Stimulated activated CD4-positive, alpha-beta T cell treated with anti-CD3 and anti-CD28 coated beads, Interleukin-12 subunit alpha, Interleukin-12 subunit beta, amount 100 ng/mL, for 4 hours (primary cell): ENCODE results near the gene WDR26.
"Not testable (repeated sequence)": the region's sequence is repeated elsewhere in the genome, so short reads cannot be mapped to it uniquely, and the experiment has no call there.

Experiments used
- DNase-seq: peaks from one replicate; pipeline ENCODE4 v3.0.0-alpha.2; 2020

Gene WDR26

GRCh38 chr1:224434691-224435317 lies at the start of gene WDR26:
Gene WDR26, minus strand, starts transcription at chr1:224434797.
- peak; percentile 71 for DNase-seq

GRCh38 chr1:224483206-224483605 lies 48.6 kb upstream of the WDR26 start:
- DNase-seq, result not testable (repeated sequence)

DNA sequence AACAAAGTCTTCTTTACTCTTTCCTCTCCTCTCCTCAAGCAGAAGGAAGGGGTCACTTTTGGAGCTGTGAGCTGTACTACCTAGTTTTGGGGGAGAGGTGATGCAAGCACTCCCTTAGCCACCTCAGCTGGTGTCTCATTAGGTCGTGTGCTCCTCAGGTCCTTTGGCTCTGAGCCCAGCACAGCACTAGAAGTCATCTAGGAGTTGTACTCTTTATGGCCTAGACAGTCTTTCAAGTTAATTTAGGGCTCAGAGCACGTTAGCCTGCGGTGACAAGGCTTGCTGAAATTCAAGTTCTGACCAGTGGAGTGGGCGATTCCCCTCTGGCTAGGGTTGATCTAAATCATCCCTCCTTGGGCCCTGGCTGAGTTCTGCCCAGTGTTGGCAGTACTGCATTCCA lies 48.0 kb upstream of the WDR26 start:
- no peak for DNase-seq

DNA sequence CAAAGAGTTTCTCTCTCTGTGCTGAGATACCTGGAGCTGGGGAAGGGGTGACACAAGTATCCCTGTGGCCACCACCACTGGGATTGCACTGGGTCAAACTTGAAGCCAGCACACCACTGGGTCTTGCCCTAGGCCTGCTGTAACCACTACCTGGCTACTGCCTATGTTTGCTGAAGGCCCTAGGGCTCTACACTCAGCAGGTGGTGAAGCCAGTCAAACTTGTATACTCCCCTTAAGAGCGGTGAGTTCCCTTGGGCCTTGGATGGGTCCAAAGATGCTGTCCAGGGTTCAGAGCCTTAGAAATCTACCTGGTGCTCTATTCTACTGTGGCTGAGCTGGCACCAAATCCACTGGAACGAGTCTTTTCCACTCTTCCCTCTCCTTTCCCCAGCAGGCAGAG lies 47.0 kb upstream of the WDR26 start:
- DNase-seq, result no peak

GRCh38 chr1:224480888-224481459 lies 46.4 kb upstream of the WDR26 start:
- DNase-seq, result not testable (repeated sequence)

GRCh38 chr1:224480200-224480599 lies 45.6 kb upstream of the WDR26 start:
- DNase-seq, result not testable (repeated sequence)

DNA sequence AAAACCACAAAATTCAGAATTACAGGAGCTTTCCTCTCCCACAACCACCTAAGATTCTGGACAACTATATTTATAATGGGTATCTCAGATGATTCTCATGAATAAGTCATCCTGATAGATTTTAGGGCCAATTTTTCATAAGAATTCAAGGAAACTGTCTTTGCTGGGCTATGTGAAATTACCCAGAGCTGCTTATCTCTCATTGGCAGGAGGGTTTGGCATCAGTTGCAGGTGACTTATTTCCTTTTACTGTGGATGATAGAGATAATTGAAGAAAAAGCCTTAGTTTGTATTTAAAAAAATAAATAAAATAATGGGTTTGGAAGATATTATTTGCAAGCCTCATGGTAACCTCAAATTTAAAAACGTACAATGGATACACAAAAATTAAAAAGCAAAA lies 38.2 kb upstream of the WDR26 start:
- no peak for DNase-seq

DNA sequence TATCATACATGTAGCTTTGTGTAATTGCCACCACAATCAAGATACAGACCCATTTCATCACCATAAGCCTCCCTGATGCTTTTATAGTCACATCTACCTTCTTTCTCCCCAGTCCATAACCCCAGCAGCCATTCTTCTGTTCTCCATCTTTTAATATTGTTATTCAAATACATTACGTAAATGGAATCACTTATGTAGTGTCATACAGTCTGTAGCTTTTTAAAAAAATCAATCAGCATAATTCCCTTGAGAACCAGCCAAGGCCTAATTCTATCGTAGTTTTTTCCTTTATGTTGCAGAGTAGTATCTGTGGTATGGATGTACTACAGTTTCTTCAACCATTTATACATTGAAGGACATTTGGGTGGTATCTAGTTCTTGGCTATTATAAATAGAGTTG lies 31.6 kb upstream of the WDR26 start:
- no peak for DNase-seq

GRCh38 chr1:224459966-224460365 lies 25.4 kb upstream of the WDR26 start:
- no peak for DNase-seq

GRCh38 chr1:224458996-224459395 lies 24.4 kb upstream of the WDR26 start:
- DNase-seq, result no peak

DNA sequence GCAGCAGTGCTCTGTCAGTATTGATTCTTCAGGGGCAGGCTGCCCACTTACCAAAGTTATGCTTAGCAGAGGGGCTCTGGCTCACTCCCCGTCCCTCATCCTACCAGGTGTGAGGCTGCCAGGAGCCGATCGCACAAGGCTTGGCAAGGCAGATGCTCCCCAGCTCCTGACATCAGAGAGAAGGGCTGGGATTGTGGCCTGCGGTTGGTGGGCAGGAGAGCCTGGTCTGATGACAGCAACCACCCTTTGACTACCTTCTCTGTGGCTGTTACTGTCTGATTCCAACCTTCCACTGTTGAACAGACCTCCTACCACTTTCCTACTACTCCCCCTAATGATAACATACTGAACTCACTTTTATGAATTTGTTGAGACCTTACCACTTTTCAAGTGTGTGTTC lies 23.7 kb upstream of the WDR26 start:
- no peak for DNase-seq

DNA sequence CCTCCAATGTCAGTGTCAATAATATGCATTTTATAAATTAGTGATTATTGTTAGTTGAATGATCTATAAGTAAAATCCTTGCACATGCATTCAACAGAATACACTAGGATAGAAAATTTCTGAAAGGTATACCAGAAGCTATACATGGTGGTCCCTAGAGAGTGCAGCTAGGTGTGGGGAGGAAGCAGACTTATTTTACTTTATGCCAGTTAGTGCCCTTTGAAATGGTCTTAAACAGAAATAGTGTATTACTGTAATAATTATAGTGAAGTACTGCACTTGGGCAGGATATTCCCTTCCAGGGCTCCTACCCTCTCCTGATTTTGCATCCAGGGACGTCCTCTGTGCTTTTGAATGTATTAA lies 23.2 kb upstream of the WDR26 start:
- no peak for DNase-seq

- DNase-seq, result no peak
Measured at GRCh38 chr1:224456637-224456953, 22.0 kb upstream of the WDR26 start.

DNA sequence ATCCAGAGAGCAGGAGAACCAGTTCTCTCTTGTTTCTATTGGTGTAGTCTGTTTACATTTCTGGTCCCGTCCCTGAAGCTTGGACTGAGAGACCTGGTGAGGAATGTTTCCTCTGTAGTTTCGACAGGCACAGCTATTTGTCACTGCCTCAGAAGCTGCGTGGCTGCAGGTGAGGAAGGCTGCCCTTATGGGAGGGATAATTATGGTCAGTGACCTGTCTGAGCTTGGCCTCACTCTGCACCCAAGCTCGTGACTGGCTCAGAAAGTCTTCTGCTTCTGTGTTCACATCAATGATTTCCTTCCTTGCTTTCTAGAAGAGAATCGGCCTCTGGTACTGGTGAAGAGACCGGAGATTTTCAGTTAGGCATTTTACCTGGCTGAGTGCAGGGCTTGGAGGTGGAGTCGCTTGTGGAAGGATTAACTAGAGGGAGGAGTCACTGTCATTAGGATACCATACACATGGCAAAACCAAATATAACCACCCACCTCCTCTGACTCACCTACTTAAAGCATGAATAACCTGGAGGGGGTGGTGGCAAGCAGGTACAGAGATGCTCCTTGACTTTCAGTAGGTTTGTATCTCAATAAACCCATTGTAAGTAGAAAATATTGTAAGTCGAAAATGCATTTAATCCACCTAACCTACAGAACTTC lies 19.9 kb upstream of the WDR26 start:
- DNase-seq, result no peak

DNA sequence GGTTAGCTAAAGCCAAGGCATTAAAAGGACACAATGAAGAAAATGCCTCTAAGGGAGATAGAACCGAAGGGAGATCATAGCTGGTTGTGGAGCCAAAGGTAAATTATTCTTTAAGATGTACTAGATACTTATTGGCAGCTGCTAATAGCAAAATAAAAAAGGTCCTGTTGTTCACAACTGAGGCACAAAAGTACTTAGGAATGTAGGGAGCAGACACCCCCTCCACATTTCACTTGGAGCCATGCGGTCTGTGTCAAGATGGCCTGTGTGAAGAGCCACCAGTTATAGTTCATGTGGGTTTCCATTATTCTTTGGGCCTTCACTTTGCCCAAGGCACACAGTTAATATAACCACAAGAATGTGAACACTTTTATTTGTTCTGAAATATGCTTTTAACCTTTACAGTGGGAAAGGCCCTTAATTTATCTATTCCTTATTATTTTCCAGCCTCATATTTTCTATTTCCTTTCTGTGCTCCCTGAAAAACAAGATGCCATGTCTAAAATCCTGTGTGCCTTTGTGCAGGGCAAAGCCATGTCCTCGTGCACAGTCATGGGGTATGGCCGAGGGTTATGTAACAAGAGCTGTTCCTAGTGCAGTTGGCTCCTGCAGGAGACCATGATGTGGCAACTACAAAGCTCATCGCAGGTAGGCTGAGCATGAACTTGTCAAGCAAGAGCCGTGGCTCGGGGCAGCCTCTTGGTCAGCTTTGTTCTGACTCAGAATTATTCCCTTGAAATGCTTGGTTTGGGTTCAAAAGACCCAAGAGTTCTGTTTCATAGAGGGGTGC lies 16.2 kb upstream of the WDR26 start:
- no peak for DNase-seq

- DNase-seq, result no peak
Measured at GRCh38 chr1:224450159-224450558, 15.6 kb upstream of the WDR26 start.

DNA sequence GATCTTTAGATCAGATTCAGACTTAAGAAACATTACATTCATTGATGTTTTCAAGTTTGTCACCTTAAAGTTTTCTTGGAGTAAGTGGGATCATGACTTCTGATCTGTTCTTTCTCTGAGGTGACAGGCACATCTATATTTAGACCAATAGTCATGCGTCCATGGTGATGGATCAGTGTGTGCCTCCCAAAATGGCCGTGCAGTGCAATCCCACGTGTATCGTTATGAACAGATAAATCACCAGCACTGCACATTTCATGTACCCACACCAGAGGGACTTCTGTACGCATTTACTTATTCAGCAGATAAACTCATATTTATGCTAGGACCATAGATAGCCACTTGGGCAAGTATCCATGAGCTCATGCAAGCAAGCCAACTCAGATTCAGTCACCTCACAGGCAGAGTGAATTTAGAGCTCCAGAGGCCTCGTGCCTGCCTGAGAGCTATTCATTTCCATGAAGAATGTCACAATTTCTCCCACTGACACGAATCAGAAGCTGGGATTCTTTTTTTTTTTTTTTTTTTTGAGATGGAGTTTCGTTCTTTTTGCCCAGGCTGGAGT lies 13.9 kb upstream of the WDR26 start:
- no peak for DNase-seq

DNA sequence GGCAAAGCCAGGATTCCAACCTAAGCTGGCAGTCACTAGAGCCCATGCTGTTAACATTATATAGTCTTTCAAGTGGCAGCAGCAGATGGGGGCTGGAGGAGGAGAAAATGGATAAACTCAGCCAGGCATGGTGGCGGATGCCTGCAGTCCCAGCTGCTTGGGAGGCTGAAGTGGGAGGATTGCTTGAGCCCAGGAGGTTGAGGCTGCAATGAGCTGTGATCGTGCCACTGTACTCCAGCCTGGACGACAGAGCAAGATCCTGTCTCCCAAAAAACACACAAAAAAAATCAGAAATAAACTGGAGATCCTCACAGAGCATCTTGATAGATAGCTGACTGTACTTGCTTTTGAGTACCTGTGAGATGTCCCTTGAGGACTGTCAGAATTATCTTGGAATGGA lies 13.4 kb upstream of the WDR26 start:
- DNase-seq, result no peak

DNA sequence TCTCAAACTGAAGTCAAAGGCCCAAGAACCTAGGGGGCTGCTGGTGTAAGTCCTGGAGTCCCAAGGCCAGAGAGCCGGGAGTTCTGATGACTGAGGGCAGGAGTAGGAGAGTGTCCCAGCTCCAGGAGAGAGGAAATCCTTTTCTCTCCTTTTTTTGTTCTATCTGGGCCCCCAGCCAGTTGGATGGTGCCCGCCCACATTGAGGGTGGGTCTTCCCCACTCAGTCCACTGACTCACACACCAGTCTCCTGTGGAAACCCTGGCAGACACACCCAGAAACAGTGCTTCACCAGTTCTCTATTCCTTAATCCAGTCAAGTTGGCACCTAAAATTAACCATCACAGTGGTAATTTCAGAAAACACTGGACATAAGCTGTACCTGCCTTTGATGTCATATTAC lies 12.7 kb upstream of the WDR26 start:
- DNase-seq, result no peak

GRCh38 chr1:224438989-224439388 lies 4.4 kb upstream of the WDR26 start:
- no peak for DNase-seq

GRCh38 chr1:224435999-224436398 lies 1.4 kb upstream of the WDR26 start:
- DNase-seq, result no peak

GRCh38 chr1:224435318-224435763 lies 744 bp upstream of the WDR26 start:
- no peak for DNase-seq
